Measurements from ENCODE around the gene TMEM229B. TPM values are rescaled to one million over a fixed set of nuclear protein-coding genes. Genes with fewer than 3 reads are reported as not detected.
A peak's percentile ranks its signal among the peaks of the same experiment; 100 is the strongest.

TMEM229B gene
- total and polyA plus RNA-seq, 4 donors: 0.40 to 2.0 (median 1.6) TPM

- no peak for TF ChIP-seq JUND (IDR thresholded peaks at IDR 0.05)
- no peak for TF ChIP-seq RAD21 (IDR thresholded peaks at IDR 0.05)
- no peak for TF ChIP-seq SP1 (IDR thresholded peaks at IDR 0.05)
- TF ChIP-seq HNF4A (conservative IDR thresholded peaks at IDR 0.05): no peak
- no peaks in the 10 kb centered on the region for H3K9me3 ChIP-seq (ENCODE audit: control insufficient read depth in 4 of 4, low read length in 3 of 4)
- H3K27ac ChIP-seq (ENCODE audit: low read depth in 1 of 2, low read length in 2 of 2): no peak overlapping the region
- DNase-seq (ENCODE audit: low spot score): no peak
- H3K9ac ChIP-seq (ENCODE audit: low read depth in 1 of 2, low read length in 2 of 2): no peak overlapping the region
- WGBS: 8% methylated on average over 45 of the region's 45 CpGs
- H3K36me3 ChIP-seq (ENCODE audit: control insufficient read depth in 4 of 4, insufficient read depth in 3 of 4, low read depth in 1 of 4, low read length in 3 of 4): no peaks in the 10 kb centered on the region
- peak overlapping the region in 1 of 3 donors; percentile 94 for H3K4me3 ChIP-seq (ENCODE audit: low read depth in 1 of 3, low read length in 3 of 3)
- H3K4me1 ChIP-seq (ENCODE audit: control insufficient read depth in 4 of 4, insufficient read depth in 4 of 4, low read length in 3 of 4): peaks cover 0 to 12% (median 7%) of the 10 kb centered on the region in 4 donors
- no peaks in the 10 kb centered on the region for H3K27me3 ChIP-seq (ENCODE audit: control insufficient read depth in 4 of 4, insufficient read depth in 4 of 4, low read length in 3 of 4)
Measured at GRCh38 chr14:67515386-67516079, 27.0 kb upstream of the TMEM229B start.

- H3K36me3 ChIP-seq (ENCODE audit: control insufficient read depth in 4 of 4, insufficient read depth in 3 of 4, low read depth in 1 of 4, low read length in 3 of 4): no peaks in the 10 kb centered on the region
- no peaks in the 10 kb centered on the region for H3K27me3 ChIP-seq (ENCODE audit: control insufficient read depth in 4 of 4, insufficient read depth in 4 of 4, low read length in 3 of 4)
- TF ChIP-seq CTCF (IDR thresholded peaks at IDR 0.05; ENCODE audit: low read depth, low read length, missing input control): no peak
- no peak for TF ChIP-seq ZBTB33 (IDR thresholded peaks at IDR 0.05)
- no peak for TF ChIP-seq RAD21 (IDR thresholded peaks at IDR 0.05)
- TF ChIP-seq SP1 (IDR thresholded peaks at IDR 0.05): no peak
- TF ChIP-seq FOXA1 (IDR thresholded peaks at IDR 0.05): no peak
- TF ChIP-seq HNF4A (conservative IDR thresholded peaks at IDR 0.05): no peak
- TF ChIP-seq YY1 (IDR thresholded peaks at IDR 0.05): no peak
- no peak for TF ChIP-seq FOXA2 (IDR thresholded peaks at IDR 0.05)
- H3K9me3 ChIP-seq (ENCODE audit: control insufficient read depth in 4 of 4, low read length in 3 of 4): no peaks in the 10 kb centered on the region
- H3K27ac ChIP-seq (ENCODE audit: low read depth in 1 of 2, low read length in 2 of 2): peak overlapping the region; percentile 22 to 50
- DNase-seq (ENCODE audit: low spot score): no peak
- H3K9ac ChIP-seq (ENCODE audit: low read depth in 1 of 2, low read length in 2 of 2): no peak overlapping the region
- WGBS: 1% methylated on average over 75 of the region's 75 CpGs
- peak overlapping the region; percentile 57 to 94 (median 84) for H3K4me3 ChIP-seq (ENCODE audit: low read depth in 1 of 3, low read length in 3 of 3)
- H3K4me1 ChIP-seq (ENCODE audit: control insufficient read depth in 4 of 4, insufficient read depth in 4 of 4, low read length in 3 of 4): peaks cover 0 to 12% (median 7%) of the 10 kb centered on the region in 4 donors
Measured at GRCh38 chr14:67514650-67515385, 26.3 kb upstream of the TMEM229B start.

- 37% methylated on average over 9 of the region's 9 CpGs for WGBS
- no peak overlapping the region for H3K27ac ChIP-seq (ENCODE audit: low read depth in 1 of 2, low read length in 2 of 2)
- H3K9ac ChIP-seq (ENCODE audit: low read depth in 1 of 2, low read length in 2 of 2): no peak overlapping the region
Measured at GRCh38 chr14:67514203-67514607, 25.7 kb upstream of the TMEM229B start.

More at GRCh38 chr14:67514203-67514607, 25.7 kb upstream of the TMEM229B start:
- no peak for DNase-seq (ENCODE audit: low spot score)
- no peaks in the 10 kb centered on the region for H3K27me3 ChIP-seq (ENCODE audit: control insufficient read depth in 4 of 4, insufficient read depth in 4 of 4, low read length in 3 of 4)
- H3K4me1 ChIP-seq (ENCODE audit: control insufficient read depth in 4 of 4, insufficient read depth in 4 of 4, low read length in 3 of 4): peaks cover 0 to 12% (median 7%) of the 10 kb centered on the region in 4 donors
- H3K9me3 ChIP-seq (ENCODE audit: control insufficient read depth in 4 of 4, low read length in 3 of 4): no peaks in the 10 kb centered on the region
- no peaks in the 10 kb centered on the region for H3K36me3 ChIP-seq (ENCODE audit: control insufficient read depth in 4 of 4, insufficient read depth in 3 of 4, low read depth in 1 of 4, low read length in 3 of 4)
- H3K4me3 ChIP-seq (ENCODE audit: low read depth in 1 of 3, low read length in 3 of 3): peak overlapping the region in 2 of 3 donors; percentile 84 to 94
- TF ChIP-seq FOXA2 (IDR thresholded peaks at IDR 0.05): no peak
- no peak for TF ChIP-seq HNF4G (IDR thresholded peaks at IDR 0.05)
- no peak for TF ChIP-seq SP1 (IDR thresholded peaks at IDR 0.05)
- TF ChIP-seq YY1 (IDR thresholded peaks at IDR 0.05): no peak
- no peak for TF ChIP-seq RAD21 (IDR thresholded peaks at IDR 0.05)
- TF ChIP-seq CTCF (IDR thresholded peaks at IDR 0.05; ENCODE audit: low read depth, low read length, missing input control): no peak
- TF ChIP-seq MAX (IDR thresholded peaks at IDR 0.05): no peak
- TF ChIP-seq ATF3 (IDR thresholded peaks at IDR 0.05): no peak
- no peak for TF ChIP-seq EGR1 (IDR thresholded peaks at IDR 0.05; ENCODE audit: low read depth in 2 of 2)
- TF ChIP-seq ZBTB33 (IDR thresholded peaks at IDR 0.05): no peak
- no peak for TF ChIP-seq GABPA (IDR thresholded peaks at IDR 0.05 in 1 of 2, conservative IDR thresholded peaks at IDR 0.05 in 1 of 2)

Data from liver (tissue), 9 donors.